Activated naive CD4-positive, alpha-beta T cell treated with anti-CD3 and anti-CD28 coated beads, Interleukin-2, amount 50 U/mL, for 24 hours (primary cell): ENCODE measurements around the gene SCUBE2.

Source experiments
- H3K27ac Mint-ChIP-seq: one replicate; pipeline ENCODE4 v1.8.0; 2021; ENCODE audit warnings: mild to moderate bottlenecking, mixed read lengths
- H3K27me3 Mint-ChIP-seq: one replicate; pipeline ENCODE4 v1.8.0; 2021; ENCODE audit warnings: mixed read lengths
- H3K36me3 Mint-ChIP-seq: one replicate; pipeline ENCODE4 v1.8.0; 2021; ENCODE audit warnings: mixed read lengths
- H3K4me1 Mint-ChIP-seq: one replicate; pipeline ENCODE4 v1.8.0; 2021; ENCODE audit warnings: mixed read lengths
- H3K4me3 Mint-ChIP-seq: one replicate; pipeline ENCODE4 v1.8.0; 2021; ENCODE audit warnings: mild to moderate bottlenecking, mixed read lengths
- H3K9me3 Mint-ChIP-seq: one replicate; pipeline ENCODE4 v1.8.0; 2021; ENCODE audit warnings: mixed read lengths

Gene SCUBE2

DNA sequence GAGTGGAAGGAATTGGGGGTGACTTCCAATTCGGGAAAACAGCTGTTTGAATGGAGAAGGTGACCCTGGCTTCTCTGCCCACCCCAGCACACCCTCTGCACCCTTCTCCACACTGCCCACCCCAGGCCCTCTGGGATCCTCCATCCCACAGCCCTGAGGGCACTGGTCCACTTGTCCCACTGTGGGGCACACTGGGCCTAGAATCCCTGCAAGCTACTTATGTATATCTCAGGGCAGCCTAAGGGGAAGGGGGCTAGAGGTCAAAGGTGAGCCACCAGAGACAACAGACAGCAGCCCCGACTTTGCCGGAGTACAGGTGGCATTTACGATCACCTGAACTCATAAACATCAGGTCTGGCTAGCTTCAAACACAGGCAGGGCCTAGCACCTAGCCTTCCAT lies 673 bp upstream of the SCUBE2 start:
- Mint-ChIP-seq H3K4me1 (no peaks in the 10 kb centered on the region), H3K4me3 (peak overlapping the region; percentile 57), H3K9me3 (no peaks in the 10 kb centered on the region), H3K36me3 (peaks cover 2% of the 10 kb centered on the region), H3K27ac (no peak overlapping the region), H3K27me3 (peaks cover 50% of the 10 kb centered on the region)

GRCh38 chr11:9090488-9091043 lies 833 bp downstream of the SCUBE2 start:
- Mint-ChIP-seq H3K27ac (no peak overlapping the region), H3K4me3 (peak overlapping the region; percentile 58), H3K36me3 (peaks cover 2% of the 10 kb centered on the region), H3K9me3 (no peaks in the 10 kb centered on the region), H3K4me1 (no peaks in the 10 kb centered on the region), H3K27me3 (peaks cover 46% of the 10 kb centered on the region)

GRCh38 chr11:9089636-9090035 lies 1.8 kb downstream of the SCUBE2 start:
- Mint-ChIP-seq H3K9me3 (no peaks in the 10 kb centered on the region), H3K27me3 (peaks cover 43% of the 10 kb centered on the region), H3K4me1 (no peaks in the 10 kb centered on the region), H3K4me3 (no peak overlapping the region), H3K27ac (no peak overlapping the region), H3K36me3 (peaks cover 2% of the 10 kb centered on the region)

- Mint-ChIP-seq H3K4me1 (no peaks in the 10 kb centered on the region), H3K36me3 (peaks cover 2% of the 10 kb centered on the region), H3K4me3 (no peak overlapping the region), H3K27ac (no peak overlapping the region), H3K27me3 (peaks cover 42% of the 10 kb centered on the region), H3K9me3 (no peaks in the 10 kb centered on the region)
Observed at GRCh38 chr11:9089061-9089460, 2.3 kb downstream of the SCUBE2 start.

DNA sequence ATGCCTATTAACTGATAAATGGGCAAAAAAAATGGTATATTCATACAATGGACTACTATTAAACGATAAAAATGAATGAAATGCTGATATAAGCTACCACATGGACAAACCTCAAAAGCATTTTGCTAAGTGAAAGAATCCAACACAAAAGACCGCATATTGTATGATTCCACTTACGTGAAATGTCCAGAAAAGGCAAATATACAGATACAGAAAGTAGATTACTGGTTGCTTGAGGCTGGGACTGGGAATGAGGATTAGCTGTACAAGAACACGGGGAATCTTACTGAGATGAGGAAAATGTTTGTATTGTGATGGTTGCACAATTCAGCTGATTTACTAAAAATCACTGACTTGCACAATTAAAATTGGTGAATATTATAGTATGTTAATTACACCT lies 8.8 kb downstream of the SCUBE2 start:
- no peaks in the 10 kb centered on the region for H3K36me3 Mint-ChIP-seq

GRCh38 chr11:9081153-9081552 lies 10.2 kb downstream of the SCUBE2 start:
- no peaks in the 10 kb centered on the region for H3K9me3 Mint-ChIP-seq
- peaks cover 3% of the 10 kb centered on the region for H3K27me3 Mint-ChIP-seq
- no peak overlapping the region for H3K4me3 Mint-ChIP-seq
- no peak overlapping the region for H3K27ac Mint-ChIP-seq
- H3K36me3 Mint-ChIP-seq = no peaks in the 10 kb centered on the region
- H3K4me1 Mint-ChIP-seq = no peaks in the 10 kb centered on the region

More for the DNA sequence above, 8.8 kb downstream of the SCUBE2 start:
- Mint-ChIP-seq H3K9me3 (no peaks in the 10 kb centered on the region), H3K27ac (no peak overlapping the region), H3K27me3 (peaks cover 6% of the 10 kb centered on the region), H3K4me1 (no peaks in the 10 kb centered on the region), H3K4me3 (no peak overlapping the region)

- Mint-ChIP-seq H3K4me1 (no peaks in the 10 kb centered on the region), H3K4me3 (no peak overlapping the region), H3K27me3 (peaks cover 8% of the 10 kb centered on the region), H3K27ac (no peak overlapping the region), H3K9me3 (no peaks in the 10 kb centered on the region), H3K36me3 (no peaks in the 10 kb centered on the region)
Observed at GRCh38 chr11:9078113-9079086, 13.0 kb downstream of the SCUBE2 start.

GRCh38 chr11:9077164-9077563 lies 14.2 kb downstream of the SCUBE2 start:
- Mint-ChIP-seq H3K9me3 (no peaks in the 10 kb centered on the region), H3K4me1 (no peaks in the 10 kb centered on the region), H3K36me3 (no peaks in the 10 kb centered on the region), H3K27me3 (peaks cover 5% of the 10 kb centered on the region), H3K4me3 (no peak overlapping the region), H3K27ac (no peak overlapping the region)

DNA sequence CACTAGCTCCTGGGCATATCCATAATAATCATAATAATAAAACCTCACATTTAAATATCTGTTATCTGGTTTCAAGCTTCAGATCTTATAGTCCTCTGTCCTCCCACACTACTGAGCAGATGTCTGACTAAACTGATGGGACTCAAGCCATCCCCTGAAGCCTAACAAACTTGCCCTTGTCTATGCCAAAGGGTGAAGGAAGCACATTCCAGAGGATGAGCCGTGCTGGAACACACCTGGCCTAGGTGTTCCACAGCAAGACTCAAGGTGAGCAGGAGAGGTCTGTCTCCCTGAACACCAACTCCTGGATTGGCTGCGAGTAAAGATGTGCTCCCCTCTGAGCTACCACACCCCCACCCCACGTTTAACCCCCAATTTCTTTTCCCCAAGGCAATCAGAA lies 14.7 kb downstream of the SCUBE2 start:
- Mint-ChIP-seq H3K4me1 (no peaks in the 10 kb centered on the region), H3K36me3 (no peaks in the 10 kb centered on the region), H3K27me3 (peaks cover 5% of the 10 kb centered on the region)

DNA sequence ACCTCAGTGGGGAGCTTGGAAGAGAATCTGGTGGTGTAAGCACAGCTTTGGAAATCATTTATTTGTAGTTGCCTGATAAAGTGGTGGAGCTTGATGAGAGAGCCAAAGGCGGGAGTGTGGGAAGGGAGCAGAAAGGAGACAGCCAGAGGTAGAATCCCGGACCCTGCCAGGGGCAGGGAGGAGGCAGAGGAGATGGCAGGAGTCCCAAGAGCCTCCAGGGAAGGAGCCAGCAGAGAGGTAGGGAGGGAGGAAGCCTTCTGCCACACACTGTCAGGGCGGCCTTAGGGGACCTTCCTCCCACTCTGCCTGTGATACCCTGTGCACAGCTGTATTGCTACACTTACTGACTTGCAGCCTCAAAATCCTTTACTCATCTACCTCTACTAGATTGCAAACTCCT lies 15.4 kb downstream of the SCUBE2 start:
- Mint-ChIP-seq H3K27me3 (peaks cover 5% of the 10 kb centered on the region), H3K9me3 (no peaks in the 10 kb centered on the region)

More for the DNA sequence above, 14.7 kb downstream of the SCUBE2 start:
- H3K4me3 Mint-ChIP-seq = no peak overlapping the region
- no peak overlapping the region for H3K27ac Mint-ChIP-seq
- H3K9me3 Mint-ChIP-seq = no peaks in the 10 kb centered on the region

GRCh38 chr11:9075556-9075955 lies 15.8 kb downstream of the SCUBE2 start:
- H3K4me3 Mint-ChIP-seq = no peak overlapping the region
- H3K9me3 Mint-ChIP-seq = no peaks in the 10 kb centered on the region
- H3K36me3 Mint-ChIP-seq = no peaks in the 10 kb centered on the region
- no peaks in the 10 kb centered on the region for H3K4me1 Mint-ChIP-seq
- peaks cover 5% of the 10 kb centered on the region for H3K27me3 Mint-ChIP-seq
- no peak overlapping the region for H3K27ac Mint-ChIP-seq

More for the DNA sequence above, 15.4 kb downstream of the SCUBE2 start:
- no peaks in the 10 kb centered on the region for H3K36me3 Mint-ChIP-seq
- no peaks in the 10 kb centered on the region for H3K4me1 Mint-ChIP-seq
- H3K4me3 Mint-ChIP-seq = no peak overlapping the region
- H3K27ac Mint-ChIP-seq = no peak overlapping the region

DNA sequence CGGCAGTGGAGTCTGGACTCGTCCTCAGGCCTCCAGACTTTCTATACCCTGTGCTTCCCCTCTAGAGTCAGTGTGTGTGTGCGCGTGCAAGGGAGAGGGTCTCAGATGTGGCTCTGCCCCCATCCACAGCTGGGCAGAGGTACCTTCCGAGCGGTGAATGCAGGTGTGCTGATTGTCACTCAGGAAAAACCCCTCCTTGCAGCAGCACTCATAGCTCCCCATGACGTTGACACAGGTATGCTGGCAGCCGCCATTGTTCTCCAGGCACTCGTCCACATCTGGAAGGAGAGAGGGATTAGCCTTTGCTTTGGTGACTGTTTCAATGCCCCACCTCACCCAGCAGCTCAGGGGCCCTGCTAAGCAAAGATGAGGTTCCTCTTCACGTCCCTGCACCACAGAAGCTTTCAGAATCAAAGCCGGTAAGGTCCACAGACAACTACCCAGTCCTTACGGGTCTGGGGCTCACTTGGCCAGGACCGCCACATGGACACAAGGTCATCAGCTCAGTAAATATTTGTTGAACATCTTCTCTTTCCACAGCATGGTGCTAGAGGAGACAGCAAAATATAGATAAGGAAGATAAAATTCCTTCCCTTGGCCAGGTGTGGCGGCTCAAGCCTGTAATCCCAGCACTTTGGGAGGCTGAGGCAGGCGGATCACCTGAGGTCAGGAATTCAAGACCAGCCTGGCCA lies 16.9 kb downstream of the SCUBE2 start:
- Mint-ChIP-seq H3K4me3 (no peak overlapping the region), H3K9me3 (no peaks in the 10 kb centered on the region), H3K27ac (no peak overlapping the region), H3K4me1 (no peaks in the 10 kb centered on the region), H3K36me3 (no peaks in the 10 kb centered on the region), H3K27me3 (peaks cover 5% of the 10 kb centered on the region)

GRCh38 chr11:9073466-9074225 lies 17.8 kb downstream of the SCUBE2 start:
- H3K4me1 Mint-ChIP-seq = no peaks in the 10 kb centered on the region
- H3K27ac Mint-ChIP-seq = no peak overlapping the region
- no peaks in the 10 kb centered on the region for H3K9me3 Mint-ChIP-seq
- no peaks in the 10 kb centered on the region for H3K36me3 Mint-ChIP-seq
- no peak overlapping the region for H3K4me3 Mint-ChIP-seq
- H3K27me3 Mint-ChIP-seq = peaks cover 5% of the 10 kb centered on the region

- H3K27ac Mint-ChIP-seq = no peak overlapping the region
- no peaks in the 10 kb centered on the region for H3K4me1 Mint-ChIP-seq
- H3K4me3 Mint-ChIP-seq = no peak overlapping the region
- peaks cover 5% of the 10 kb centered on the region for H3K27me3 Mint-ChIP-seq
- no peaks in the 10 kb centered on the region for H3K9me3 Mint-ChIP-seq
- H3K36me3 Mint-ChIP-seq = no peaks in the 10 kb centered on the region
Observed at GRCh38 chr11:9072626-9073176, 18.7 kb downstream of the SCUBE2 start.

- peaks cover 5% of the 10 kb centered on the region for H3K27me3 Mint-ChIP-seq
- H3K27ac Mint-ChIP-seq = no peak overlapping the region
- no peak overlapping the region for H3K4me3 Mint-ChIP-seq
- no peaks in the 10 kb centered on the region for H3K36me3 Mint-ChIP-seq
- no peaks in the 10 kb centered on the region for H3K4me1 Mint-ChIP-seq
- H3K9me3 Mint-ChIP-seq = no peaks in the 10 kb centered on the region
Observed at GRCh38 chr11:9071692-9072091, 19.7 kb downstream of the SCUBE2 start.
